Activated CD4-positive, alpha-beta T cell treated with anti-CD3 and anti-CD28 coated beads, Interleukin-10, Interleukin-2, amounts not matched to agents 100 ng/mL and 50 ng/mL, durations not matched to agents 16 hours and 8 hours (primary cell): ENCODE data around the gene PARD3.

ENCODE experiments used
- DNase-seq: peaks from one replicate; pipeline ENCODE4 v3.0.0-alpha.2; 2020

Gene PARD3

DNA sequence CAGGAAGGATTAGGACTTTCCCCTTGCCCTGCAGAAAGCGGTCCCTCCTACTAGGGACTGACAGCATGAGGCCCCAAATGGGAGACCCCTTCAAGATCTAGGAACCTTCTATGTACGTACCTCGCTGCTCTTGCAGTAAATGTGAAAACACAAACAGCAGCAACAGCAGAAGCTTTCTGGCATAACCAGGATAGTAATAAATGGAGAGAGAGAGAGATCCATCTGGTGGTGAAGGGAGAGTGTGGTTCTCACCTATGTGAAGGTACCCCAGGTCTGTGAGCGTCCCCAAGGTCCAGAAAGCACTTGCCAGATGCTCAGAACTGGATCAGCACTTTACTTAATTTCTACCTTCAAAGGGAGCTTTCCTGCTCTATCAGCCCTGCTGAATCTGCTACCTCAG lies 592.7 kb downstream of the PARD3 start:
- DNase-seq = no peak

DNA sequence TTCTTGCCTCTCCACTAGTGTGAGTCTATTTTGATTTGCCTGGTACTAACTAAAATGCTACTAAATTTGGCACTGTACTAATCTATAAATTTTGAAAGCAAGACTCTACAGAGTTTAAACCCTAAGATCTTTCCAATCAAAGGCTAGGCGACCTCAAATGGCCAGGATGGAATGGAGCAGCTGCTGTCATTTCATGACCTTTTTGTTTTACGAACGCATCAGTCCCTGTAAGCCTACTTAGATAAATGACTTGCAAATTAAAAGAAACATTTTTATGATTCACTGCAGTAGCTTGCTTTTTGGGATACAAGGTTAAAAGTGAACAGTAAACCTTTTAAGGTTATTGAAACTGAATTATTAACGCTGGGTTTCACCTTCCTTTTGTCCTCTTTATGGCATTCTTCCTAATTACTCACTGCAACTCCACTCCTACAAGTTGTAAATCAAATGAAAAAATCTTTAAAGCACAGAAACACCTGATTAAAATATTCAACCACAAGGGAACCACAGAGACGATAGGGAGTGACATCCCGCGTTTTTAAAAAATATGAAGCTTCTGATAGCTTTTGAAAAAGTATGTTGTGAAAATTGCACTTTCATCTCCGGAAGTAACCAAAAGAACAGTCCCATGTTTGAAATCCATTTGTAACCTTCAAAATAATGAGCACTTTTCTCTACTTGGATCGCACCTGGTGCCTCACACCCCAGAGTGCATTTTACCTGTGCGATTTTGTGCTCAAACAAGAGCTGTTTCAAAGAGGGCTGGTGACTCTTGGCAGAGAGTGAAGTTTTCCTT lies 595.1 kb downstream of the PARD3 start:
- DNase-seq = no peak

DNA sequence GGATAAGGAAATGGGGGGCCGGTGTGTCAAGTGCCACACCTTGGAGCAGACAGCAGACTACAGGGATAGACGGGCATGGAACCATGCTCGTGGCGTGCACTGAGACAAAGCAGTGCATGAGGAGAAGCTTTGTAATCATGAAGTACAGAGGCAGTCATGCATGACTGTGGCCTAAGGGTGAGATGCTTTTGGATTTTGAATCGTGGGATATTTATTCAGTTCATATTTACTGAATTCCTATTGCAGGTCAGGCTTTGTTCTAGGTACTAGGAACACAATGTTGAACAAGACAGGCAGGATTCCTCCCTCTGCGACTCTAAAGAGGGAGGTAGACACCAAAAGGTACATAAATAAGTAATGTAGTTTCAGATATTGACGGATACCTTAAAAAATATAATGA lies 597.6 kb downstream of the PARD3 start:
- DNase-seq = no peak

DNA sequence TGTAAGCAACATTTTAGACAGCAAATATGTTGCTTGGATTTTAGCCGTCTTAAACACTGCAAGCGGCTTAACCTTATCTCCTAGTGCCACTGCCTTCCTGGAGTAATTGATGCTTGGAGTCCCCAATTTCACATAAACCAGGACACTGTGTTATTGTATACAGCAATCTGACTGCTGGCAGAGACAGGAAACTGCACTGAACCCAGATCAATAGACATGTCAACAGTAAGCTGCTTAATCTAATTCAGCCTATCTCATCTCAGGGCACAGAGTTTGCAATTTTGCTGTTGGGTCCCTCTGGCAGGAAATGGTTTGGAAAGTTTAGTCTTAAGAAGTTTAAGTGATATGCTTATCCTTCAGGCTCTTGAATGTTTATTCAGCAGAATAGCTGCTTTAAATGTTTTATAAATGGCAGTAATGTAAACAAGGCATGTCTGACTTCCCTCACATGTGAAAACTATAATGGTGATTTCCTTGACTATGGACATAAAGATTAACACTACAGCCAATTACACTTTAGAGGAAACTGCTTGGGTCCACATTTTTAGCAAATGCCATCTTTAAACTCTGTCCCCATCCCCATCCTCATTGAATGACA lies 598.6 kb downstream of the PARD3 start:
- DNase-seq = no peak

DNA sequence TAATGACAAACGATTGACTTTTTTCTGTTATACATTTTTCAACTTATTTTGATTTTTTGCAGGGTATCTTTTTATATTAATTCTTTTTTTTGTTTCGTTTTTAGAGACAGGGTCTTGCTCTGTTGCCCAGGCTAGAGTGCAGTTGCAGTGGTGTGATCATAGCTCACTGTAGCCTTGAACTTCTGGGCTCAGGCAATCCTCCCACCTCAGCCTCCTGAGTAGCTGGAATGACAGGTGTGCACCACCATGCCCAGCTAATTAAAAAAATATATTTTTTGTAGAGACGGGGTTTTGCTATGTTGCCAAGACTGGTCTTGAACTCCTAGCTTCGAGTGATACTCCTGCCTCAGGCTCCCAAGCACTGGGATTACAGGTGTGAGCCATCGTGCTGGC lies 601.3 kb downstream of the PARD3 start:
- no peak for DNase-seq

DNA sequence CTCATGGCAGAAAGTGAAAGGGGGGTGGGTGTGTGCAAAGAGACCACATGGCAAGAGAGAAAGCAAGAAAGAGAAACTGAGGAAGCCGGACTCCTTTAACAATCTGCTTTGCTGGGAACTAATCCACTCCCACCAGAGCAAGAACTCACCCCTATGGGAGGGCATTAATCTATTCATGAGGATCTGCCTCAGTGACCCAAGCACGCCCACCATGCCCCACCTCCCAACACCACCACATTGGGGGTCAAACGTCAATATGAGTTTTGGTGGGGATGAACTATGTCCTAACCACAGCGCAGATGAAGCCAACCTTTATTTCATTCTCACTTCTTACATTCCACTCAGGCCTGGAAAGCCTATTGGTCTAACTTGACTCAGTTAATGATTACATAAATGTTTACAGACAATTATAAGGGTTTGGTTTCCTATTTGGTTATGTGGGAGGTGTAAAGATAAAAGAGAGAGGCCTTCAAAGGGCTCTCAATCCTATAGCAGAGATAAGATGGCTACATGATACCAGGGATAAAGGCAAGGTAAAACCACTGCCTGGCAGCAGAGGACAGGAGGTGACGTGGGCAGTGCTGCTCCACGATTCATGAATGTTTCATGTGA lies 601.8 kb downstream of the PARD3 start:
- no peak for DNase-seq

DNA sequence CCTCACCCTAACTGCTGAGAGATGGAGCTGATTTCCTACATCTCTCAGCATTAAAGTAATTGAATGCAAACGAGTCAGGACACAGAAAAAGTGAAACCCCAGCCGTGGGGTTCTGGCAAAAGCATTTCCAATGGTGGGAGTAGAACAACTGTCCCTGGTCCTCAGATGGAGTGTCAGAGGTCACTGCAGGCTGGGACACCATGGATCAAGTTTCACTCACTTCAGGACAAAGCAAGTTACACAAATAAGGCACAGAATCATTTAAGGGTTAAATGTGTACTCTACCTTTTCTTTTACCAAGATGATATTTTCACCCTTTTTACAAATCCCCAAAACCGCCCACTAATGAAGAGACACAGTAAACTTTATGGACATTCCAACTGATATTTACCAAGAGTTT lies 607.8 kb downstream of the PARD3 start:
- DNase-seq = no peak

DNA sequence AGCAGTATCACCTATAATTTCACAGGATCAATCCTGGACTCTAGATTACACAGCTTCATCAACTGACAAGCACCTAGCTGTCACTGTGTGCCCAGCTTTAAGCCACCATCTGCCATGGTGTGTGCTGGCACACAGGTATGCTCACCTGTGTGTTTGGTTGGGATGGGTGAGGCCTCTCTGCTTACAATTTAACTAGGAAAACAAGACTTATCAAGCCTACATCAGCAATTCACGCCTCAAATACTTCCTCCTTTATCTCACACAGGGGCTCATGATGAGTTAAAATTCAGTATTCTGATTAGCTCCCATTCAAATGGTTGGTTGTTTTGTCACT lies 608.2 kb downstream of the PARD3 start:
- DNase-seq = no peak

DNA sequence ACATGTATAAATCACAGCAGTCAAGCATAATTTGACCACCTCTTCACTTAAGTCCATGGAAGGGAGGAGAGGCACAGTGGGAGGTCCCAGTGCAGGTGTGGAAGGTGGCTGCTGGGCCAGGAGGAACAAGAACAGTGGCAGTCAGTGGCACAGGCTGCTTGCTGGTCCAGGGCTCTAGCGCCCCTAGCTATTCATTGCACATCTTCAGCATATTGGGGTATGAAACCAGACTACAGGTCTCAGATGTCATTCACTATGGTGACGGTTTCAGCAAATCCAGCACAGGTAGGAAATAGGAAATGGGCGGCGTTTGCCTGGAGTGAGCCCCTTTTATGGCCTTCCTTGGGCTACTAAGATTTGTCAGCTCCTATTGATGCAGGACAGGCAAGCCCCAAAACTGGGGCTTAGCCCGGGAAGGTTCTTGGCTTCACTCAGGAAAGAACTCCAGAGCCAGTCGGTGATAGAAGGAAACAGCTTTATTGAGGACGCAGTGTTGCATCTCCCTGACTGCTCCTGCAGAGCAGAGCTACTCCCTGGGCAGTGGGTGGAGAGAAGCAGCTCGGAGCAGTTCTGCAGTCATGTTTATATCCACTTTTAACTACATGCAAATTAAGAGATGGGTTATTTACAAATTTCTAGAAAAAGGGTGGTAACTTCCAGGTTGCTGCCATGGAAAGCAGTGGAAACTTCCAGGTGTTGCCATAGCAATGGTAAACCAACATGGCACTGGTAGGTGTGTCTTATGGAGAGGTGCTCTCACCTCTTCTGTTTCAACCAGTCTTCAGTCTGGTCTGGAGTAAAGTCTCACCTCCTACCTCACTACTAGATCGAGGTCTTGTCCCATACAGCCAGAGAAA lies 608.8 kb downstream of the PARD3 start:
- DNase-seq = no peak

DNA sequence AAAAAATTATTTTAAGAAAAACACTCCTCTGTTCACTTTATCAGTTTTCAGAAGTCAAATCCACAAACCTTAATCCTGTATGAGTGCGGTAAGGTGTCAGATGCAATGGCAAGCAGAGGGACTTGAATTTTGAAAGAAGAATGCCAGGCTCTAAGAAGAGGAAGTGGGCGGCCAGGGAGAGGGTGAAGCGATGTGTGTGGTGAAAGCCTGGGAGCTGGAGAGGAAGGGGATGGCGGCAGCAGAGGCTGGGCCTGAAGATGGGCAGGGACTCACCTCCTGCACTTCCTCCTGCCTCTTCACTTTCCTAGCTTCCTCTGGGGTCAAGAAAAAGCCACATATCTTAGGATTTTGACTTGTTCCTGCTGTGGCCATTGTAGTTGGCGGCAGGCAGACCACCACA lies 609.6 kb downstream of the PARD3 start:
- no peak for DNase-seq

DNA sequence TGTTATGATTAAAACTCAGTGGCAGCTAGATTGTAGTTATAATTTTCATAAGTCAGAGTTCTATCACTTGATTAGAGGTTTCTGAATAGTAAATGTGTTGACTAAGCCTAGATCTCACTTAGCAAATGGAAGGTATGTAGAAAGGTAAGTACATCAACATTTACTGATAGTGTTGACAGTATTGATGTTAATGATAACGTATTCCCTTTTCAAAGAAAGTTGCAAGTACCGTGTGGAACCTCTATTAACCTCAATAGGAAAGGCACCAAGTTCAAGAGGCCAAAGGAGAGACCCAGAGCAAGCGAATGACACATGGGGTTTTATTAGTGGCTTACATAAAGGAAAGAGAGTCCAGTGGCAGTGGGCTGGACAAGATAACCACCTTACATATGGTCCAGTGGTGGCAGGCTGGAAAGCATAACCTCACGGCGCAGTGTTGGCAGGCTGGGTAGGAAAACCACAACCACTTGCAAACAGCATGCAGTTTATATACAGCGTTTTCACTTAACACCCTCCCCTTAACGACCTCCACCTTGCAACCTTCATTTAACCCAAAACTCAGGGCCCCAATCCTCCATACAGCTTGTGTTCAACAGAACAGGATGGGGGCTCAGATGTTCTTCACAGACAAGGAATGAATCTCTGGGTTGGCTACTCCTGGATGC lies 611.0 kb downstream of the PARD3 start:
- no peak for DNase-seq

DNA sequence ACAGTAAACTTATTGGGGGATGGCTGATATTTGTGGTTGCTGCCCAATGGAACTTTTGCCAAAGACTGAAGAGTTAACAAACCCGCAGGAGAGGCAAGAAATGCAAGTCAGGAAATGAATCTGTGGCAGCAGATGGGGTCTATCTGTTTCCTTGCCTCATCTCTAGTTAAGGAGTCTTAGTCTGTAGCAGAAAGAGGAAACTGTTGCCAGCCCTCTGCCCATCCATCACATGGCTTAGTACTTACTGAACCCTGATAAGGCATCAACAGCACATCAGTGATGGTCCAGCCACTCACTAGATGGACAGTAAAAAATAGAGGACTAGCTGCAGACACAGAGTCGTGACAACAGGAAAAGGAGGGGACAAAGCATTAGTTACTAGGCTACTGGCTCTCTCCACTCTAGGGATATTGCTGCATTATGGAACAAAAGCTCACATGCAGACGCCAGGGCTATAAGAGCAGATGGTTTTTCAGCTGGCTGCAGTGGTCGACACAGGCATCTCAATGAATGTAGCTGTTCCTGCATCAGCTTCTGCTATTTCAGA lies 614.7 kb downstream of the PARD3 start:
- DNase-seq = no peak

DNA sequence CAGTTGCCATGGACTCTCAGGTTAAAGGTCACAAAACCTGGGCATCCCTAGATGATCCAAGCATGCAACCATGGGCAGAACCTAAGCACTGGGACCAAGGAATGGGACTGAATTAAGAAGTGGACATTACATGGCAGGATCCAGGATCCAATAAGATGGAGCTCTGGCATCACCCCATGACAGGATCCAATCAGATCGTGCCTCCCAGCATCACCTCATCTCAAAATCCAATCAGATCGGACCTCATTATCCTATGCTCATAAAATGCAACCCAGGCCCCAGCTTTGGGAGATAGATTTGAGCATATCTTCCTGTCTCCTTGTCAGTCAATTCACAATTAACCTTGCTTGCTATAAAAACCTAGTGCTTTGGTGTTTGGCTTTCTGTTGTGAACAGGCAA lies 616.1 kb downstream of the PARD3 start:
- DNase-seq = no peak

DNA sequence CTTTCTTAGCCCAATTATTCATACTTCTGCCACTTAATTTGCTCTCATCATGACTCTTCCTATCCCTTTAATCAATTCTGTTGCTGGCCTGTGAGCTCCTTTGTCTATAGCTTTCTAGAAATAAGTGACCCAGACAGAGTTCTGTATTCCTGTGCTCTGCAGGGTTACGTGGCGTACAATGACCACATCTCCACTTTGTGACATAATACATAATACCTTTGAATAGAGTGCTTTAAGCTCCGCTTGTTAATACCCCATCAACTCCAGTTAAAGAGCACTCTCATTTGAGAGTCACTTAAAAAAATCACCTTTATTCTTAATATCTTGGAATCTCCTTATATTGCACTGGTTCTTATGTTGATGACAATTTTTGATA lies 619.0 kb downstream of the PARD3 start:
- DNase-seq = no peak

DNA sequence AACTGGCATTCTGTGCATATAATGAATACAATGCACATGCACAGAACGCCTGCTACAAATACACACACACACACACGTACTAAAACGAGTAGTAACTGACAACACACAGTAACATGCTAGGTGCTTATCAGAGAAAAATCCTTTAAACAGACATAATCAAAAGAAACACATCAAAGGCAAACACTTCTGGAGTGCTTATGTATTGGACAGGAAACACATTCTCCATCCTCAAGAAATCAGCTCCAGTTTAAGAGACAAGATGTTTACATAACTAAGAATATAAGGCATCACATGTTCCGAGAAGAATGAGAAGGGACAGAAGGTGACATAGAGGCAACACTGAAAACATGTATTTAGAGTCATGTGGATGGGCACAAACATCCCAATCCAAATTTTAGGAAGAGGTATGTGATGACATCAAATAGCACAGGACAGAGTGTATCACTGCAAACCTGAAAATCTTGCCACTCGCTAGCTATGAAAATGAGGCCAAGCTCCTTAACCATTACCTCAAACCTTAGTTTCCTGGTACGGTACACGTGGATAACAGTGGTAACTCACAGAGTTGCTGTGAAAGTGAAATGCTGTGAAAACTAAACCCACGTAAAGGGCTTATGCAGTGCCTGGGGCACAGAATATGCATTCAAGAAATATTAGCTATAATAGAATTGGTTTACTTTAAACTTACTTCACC lies 619.6 kb downstream of the PARD3 start:
- DNase-seq = no peak

DNA sequence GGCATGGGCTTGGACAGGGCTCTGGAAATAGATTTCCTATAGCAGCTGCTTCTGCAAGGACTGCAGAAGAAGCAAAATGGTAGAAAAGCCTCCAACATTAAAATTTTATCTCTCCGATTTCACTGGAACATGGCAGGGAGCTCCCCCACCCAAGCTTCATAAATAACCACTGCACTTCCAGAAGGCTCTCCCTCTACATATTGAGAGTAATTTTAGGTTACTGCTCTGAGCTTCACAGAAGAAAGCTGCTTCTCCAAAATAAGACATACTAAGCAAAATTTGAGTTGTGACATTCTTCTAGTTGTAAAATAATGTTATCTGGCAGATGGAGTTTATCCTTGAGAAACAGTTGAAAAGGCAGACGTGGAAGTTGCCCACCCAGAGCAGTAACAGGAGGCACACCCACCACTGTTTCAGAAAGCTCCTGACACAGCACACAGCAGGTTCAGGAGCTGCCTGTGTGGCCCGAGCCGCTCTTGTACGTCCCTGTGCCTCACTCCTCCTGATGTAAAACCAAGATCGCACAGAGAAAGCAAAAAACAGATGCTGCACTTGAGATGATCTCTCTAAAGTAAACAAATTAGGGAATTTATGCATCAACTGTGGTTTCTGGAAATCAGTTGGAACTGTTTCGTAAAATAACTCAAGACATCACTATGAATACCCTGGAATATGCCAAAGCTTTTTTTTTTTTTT lies 621.0 kb downstream of the PARD3 start:
- no peak for DNase-seq

DNA sequence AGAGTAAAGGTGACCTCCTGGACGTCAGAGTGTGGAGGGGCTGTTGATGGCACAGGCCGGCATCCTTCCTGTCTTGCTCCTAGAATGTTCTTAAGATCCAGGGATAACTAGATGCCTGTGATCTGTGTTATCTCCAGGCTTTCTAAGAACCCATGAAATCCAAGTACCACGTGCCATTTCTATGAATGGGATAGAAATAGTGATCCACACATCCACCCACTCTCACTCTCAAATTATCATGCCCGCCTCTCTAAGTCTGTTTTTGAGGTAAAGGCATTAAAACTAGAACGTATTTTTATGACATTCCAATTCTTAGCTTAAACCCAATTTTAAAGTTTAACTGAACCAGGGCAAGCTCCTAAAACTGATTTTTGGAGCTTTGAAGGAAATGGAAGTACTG lies 622.5 kb downstream of the PARD3 start:
- no peak for DNase-seq

DNA sequence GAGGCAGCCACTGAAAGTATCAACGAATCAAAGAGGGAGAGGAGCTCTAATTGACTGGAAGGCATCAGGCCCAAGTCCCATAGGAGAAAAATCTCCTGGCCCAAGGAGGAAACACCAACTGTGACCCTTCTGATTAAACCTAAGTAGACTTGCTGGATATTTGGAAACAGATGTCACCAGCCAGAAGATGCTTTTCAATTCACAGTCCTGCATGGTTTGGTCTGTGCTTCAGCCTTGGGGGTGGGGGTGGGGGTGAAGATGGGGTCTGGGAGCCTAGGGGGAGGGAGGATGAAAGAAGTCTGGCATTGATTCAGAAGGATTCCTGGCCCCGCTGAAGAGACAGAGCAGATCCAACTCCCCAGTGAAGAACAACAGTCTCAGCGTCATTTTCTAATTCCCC lies 623.7 kb downstream of the PARD3 start:
- no peak for DNase-seq

DNA sequence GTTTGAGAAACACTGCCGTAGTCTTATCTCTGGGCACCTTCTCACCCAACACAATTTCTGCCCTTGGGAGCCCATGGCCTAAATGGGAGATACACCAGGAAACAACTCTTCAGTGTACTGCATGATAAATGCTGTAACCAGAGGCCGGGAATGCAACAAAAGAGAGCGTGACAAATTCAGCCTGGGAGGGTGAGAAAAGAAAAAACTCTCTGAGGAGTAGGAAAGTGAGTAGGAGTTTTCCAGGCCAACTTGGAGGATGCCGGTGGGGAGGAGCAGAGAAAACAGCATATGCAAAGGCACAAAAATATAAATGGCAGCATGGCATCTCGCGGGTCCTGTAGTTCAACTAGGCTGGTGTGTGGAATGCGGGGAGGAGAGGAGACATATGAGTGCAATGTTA lies 624.5 kb downstream of the PARD3 start:
- DNase-seq = no peak

DNA sequence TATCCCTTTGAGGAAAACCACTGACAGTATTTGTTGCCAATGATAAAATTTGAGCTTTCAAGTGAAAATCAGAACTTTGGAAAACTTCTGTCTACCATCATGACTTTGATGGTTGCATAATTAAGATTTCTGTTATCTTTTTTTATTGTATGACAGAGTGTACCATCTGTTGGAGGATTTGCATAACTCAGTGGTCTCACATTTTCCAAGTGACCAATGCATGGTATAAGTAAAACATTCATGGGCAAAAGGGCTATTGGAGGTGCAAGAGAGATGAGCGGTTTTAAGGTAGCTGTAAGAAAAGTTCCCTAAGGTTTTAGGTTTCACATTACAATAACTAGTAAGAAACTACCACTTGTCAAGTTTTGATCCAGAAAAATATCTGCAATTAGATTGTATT lies 625.3 kb downstream of the PARD3 start:
- no peak for DNase-seq

DNA sequence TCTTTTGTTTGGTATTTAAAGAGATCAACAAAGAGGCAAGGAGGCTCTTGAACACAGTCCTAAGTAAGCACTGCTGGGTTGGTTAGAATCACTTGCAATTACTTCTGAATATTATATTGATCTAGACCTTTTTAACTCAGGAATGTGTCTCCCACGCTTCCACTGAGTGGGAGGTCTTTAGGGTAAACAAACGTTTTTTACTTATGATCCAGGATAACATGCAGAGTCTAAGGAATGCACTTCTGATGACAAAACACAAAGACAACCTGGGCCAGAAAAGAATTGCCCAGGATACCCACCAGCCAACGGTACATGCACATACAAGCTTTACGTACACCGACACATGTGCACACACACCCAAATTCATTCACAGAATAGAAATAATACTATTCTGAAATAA lies 626.9 kb downstream of the PARD3 start:
- DNase-seq = no peak

DNA sequence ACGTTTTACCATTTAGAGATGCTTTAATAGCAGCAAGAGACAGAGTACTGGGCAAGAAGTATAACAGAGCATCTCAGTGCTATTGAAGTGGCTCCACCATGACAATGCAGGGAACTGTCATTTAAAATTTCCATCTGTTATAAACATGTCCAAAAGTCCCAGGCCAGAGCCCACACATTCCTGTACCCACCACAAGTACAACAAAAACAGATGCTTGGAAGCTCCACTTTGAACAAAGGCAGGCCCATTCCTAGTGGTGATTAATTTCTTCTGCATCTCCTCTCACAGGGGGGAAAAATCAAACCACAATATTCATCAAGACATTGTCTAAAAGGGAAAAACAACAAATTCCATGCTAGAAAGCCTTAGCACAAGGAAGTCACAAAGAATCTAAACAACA lies 627.9 kb downstream of the PARD3 start:
- DNase-seq = no peak
